ENCODE measurements around the gene EFNA2. TPM values are rescaled to one million over a fixed set of nuclear protein-coding genes. Genes with fewer than 3 reads are reported as not detected.

EFNA2 gene
- total and polyA plus RNA-seq, 2 of the 8 experiments (the other 6 are each of a cell fraction or from before 2014, with no cell fraction given): 4.0 to 7.0 TPM

DNA sequence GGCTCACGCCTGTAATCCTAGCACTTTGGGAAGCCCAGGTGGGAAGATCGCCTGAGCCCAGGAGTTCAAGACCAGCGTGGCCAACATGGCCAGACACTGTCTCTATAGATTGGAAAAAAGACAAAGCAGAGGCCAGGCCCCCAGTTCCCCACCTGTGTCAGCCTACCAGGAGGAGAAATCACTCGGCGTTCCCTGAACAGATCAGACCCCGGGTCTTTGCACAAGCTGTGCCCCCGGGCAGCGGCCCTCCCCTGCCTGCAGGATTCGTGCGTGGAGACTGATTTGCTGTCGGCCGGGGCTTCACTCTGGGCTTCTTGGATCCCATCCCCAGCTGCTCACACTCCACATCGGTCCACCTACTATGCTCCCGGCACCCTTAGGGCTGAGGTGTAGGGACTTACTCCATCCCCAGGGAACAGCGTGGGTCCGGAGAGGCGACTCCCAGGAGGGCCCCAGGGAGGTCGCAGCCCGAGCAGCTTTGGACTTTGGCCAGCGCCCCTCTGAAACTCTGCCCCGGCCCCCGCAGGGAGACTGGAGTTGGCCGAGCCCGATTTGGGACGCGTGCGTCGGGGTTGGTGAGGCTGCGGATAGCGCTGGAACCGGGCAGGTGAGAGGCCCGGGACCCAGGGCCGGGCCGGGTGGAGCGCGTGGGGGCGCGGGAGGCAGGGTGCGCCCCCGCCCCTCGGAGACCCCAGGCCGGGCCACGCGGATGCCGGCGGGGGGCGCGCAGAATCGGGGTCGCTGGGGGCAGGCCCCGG lies 515 bp upstream of the EFNA2 start:
- peak overlapping the region; percentile 89 for H4K8ac ChIP-seq (ENCODE audit: extremely low read depth, insufficient read depth, low read length)
- peaks cover 0 to 21% (median 12%) of the 10 kb centered on the region in 4 experiments; a peak in 5 of 7 replicates for H3K27me3 ChIP-seq (replicated peaks in 1 of 4; ENCODE audit: control insufficient read depth in 3 of 4, extremely low read depth in 1 of 4, insufficient read depth in 3 of 4, low read length in 3 of 4)
- POLR2A ChIA-PET (ENCODE audit: partially characterized antibody): interaction anchor here (0.5 to 3.7 kb wide), 11 partner anchors 10 to 764 kb away, joined by 3 to 35 read pairs (median 3); partner anchors contain the start of genes CIRBP and FAM174C
- peak overlapping the region; percentile 89 for H2BK12ac ChIP-seq (ENCODE audit: low read depth, low read length)
- H3K79me2 ChIP-seq (ENCODE audit: control insufficient read depth in 1 of 2, insufficient read depth in 2 of 2, low read length in 2 of 2): no peaks in the 10 kb centered on the region
- H3K18ac ChIP-seq (ENCODE audit: extremely low read depth, low read length): peak overlapping the region; percentile 62
- H3K56ac ChIP-seq (replicated peaks; ENCODE audit: insufficient read length, low read depth, low read length): peak overlapping the region; percentile 59
- 0 out of 2 replicates have a peak, but pooled peaks have one; percentile 39 for TF ChIP-seq SUZ12 (IDR thresholded peaks at IDR 0.05; ENCODE audit: low read length)
- TF ChIP-seq KDM4A (IDR thresholded peaks at IDR 0.05; ENCODE audit: low read depth, low read length, severe bottlenecking): peak; percentile 57
- TF ChIP-seq SAP30 (IDR thresholded peaks at IDR 0.05; ENCODE audit: insufficient read depth, insufficient replicate concordance, low read length): no peak
- 38% methylated on average over 26 of the region's 51 CpGs; no CpG with 5 or more reads in 1 of the 2 experiments for WGBS, 2 experiments (ENCODE audit: extremely low coverage in 1 of 2, insufficient coverage in 1 of 2, insufficient read length in 1 of 2, insufficient replicate concordance in 2 of 2, low coverage in 1 of 2, low lambda C conversion rate in 2 of 2, missing lambda C conversion rate in 1 of 2)
- H2BK15ac ChIP-seq (ENCODE audit: low read length): peak overlapping the region; percentile 99; the same call in 1 of the 2 replicates
- no peaks in the 10 kb centered on the region for H3K9me3 ChIP-seq (ENCODE audit: insufficient read depth in 2 of 2, low read depth in 1 of 2, low read length in 1 of 2)
- peak overlapping the region; percentile 24 to 63 (median 37); a peak in 7 of 8 replicates for H3K4me3 ChIP-seq (ENCODE audit: extremely low read depth in 1 of 4, insufficient read depth in 2 of 4, low read depth in 3 of 4, low read length in 4 of 4)
- no peaks in the 10 kb centered on the region for H3K36me3 ChIP-seq (ENCODE audit: control insufficient read depth in 2 of 4, insufficient read depth in 4 of 4, low read length in 3 of 4)
- peaks cover 0 to 20% (median 9%) of the 10 kb centered on the region in 4 experiments; a peak in 5 of 7 replicates for H3K4me1 ChIP-seq (replicated peaks in 1 of 4; ENCODE audit: control insufficient read depth in 3 of 4, insufficient read depth in 4 of 4, low read length in 3 of 4)
- no peaks in the 10 kb centered on the region for H3K79me1 ChIP-seq (ENCODE audit: low read depth, low read length)
- no peak overlapping the region for H3K14ac ChIP-seq (ENCODE audit: insufficient read length)
- peak overlapping the region; percentile 33 for H2BK120ac ChIP-seq (replicated peaks; ENCODE audit: low read depth, low read length)
- FAIRE-seq (no peak), DNase-seq (ENCODE audit: low read depth in 1 of 2, low spot score in 2 of 2) (peak in 1 of 2 experiments; percentile 71)
- no peak overlapping the region for H3K23ac ChIP-seq (ENCODE audit: insufficient read length)
- no peak overlapping the region for H3K27ac ChIP-seq (ENCODE audit: low read depth, low read length)
- no peak overlapping the region for H4K5ac ChIP-seq (ENCODE audit: insufficient read length, low read depth, low read length)
- peak overlapping the region; percentile 53 to 84; a peak in 3 of 4 replicates for H3K4me2 ChIP-seq (ENCODE audit: insufficient read depth in 1 of 2, low read depth in 2 of 2, low read length in 2 of 2)
- 0 out of 2 replicates have a peak overlapping the region, but pooled peaks have one; percentile 23 for H2AFZ ChIP-seq (ENCODE audit: low read length)
- peaks cover 0 to 2% of the 10 kb centered on the region in 2 experiments for H4K20me1 ChIP-seq (replicated peaks in 1 of 2; ENCODE audit: control insufficient read depth in 1 of 2, insufficient read depth in 2 of 2, low read length in 2 of 2)
- H4K91ac ChIP-seq (replicated peaks; ENCODE audit: insufficient read length, low read length): peak overlapping the region; percentile 54
- CTCF ChIA-PET (ENCODE audit: partially characterized antibody): interaction anchor here (0.6 to 2.3 kb wide), 11 partner anchors 19 to 94 kb away, joined by 3 to 6 read pairs (median 3); no protein-coding TSS in a partner anchor
- no peak overlapping the region for H2BK5ac ChIP-seq (ENCODE audit: low read depth, low read length)
- H2AK5ac ChIP-seq (ENCODE audit: low read depth, low read length): 0 out of 2 replicates have a peak overlapping the region, but pooled peaks have one; percentile 3
- peaks cover 5% of the 10 kb centered on the region; the same call in 1 of the 2 replicates for H3K23me2 ChIP-seq (ENCODE audit: low read depth, low read length)
- H2BK20ac ChIP-seq (ENCODE audit: low read length): 0 out of 2 replicates have a peak overlapping the region, but pooled peaks have one; percentile 93
- H3K4ac ChIP-seq (replicated peaks; ENCODE audit: insufficient read length, low read depth, low read length): peak overlapping the region; percentile 96
- H3K9ac ChIP-seq (replicated peaks in 1 of 4; ENCODE audit: extremely low read depth in 1 of 4, low read depth in 3 of 4, low read length in 3 of 4): no peak overlapping the region; a peak in 1 of 7 replicates
